OCI-LY3 (cell line): ENCODE measurements around the gene PDE5A.

Source experiments
- H2AFZ ChIP-seq: fragments of 200-600, 300-600 bp; shearing (Covaris generic); 2 replicates; pipeline ENCODE4 v1.6.0; 2014; ENCODE audit warnings: antibody characterized with exemption, low read depth, low read length
- H3K27ac ChIP-seq: fragments of 200-600, 300-600 bp; sonication (generic); 2 replicates; pipeline ENCODE4 v1.5.1; 2014; ENCODE audit warnings: mild to moderate bottlenecking, low read length, moderate library complexity, mixed read lengths
- H3K27me3 ChIP-seq: fragments of 200-600, 300-600 bp; sonication (generic); 2 replicates; pipeline ENCODE4 v1.6.1; 2014; ENCODE audit warnings: low read depth, low read length, mixed read lengths
- H3K36me3 ChIP-seq: fragments of 200-600, 300-600 bp; sonication (generic); replicated peaks from 2 replicates; pipeline ENCODE3; 2014; ENCODE audit warnings: low read depth, low read length, mixed read lengths
- H3K4me1 ChIP-seq: fragments of 300-600, 200-600 bp; sonication (generic); 2 replicates; pipeline ENCODE4 v1.6.1; 2014; ENCODE audit warnings: low read length, mixed read lengths
- H3K4me2 ChIP-seq: fragments of 200-600, 300-600 bp; sonication (generic); 2 replicates; pipeline ENCODE4 v1.6.1; 2014; ENCODE audit warnings: low read length, mixed read lengths
- H3K4me3 ChIP-seq: fragments of 300-600, 200-600 bp; sonication (generic); 2 replicates; pipeline ENCODE4 v1.5.1; 2014; ENCODE audit warnings: antibody characterized with exemption, mild to moderate bottlenecking, low read length, moderate library complexity
- H3K79me2 ChIP-seq: fragments of 300-600, 200-600 bp; shearing (Covaris generic); 2 replicates; pipeline ENCODE4 v1.6.1; 2014; ENCODE audit warnings: mild to moderate bottlenecking, low read length, mixed read lengths
- H3K9ac ChIP-seq: fragments of 300-600, 200-600 bp; shearing (Covaris generic); 2 replicates; pipeline ENCODE4 v1.6.0; 2014; ENCODE audit warnings: mild to moderate bottlenecking, low read length, moderate library complexity
- H3K9me3 ChIP-seq: fragments of 200-600, 300-600 bp; shearing (Covaris generic); 2 replicates; pipeline ENCODE4 v1.6.1; 2014; ENCODE audit warnings: low read length, mixed read lengths; ENCODE audit not compliant: insufficient read depth
- H4K20me1 ChIP-seq: fragments of 200-600, 300-600 bp; sonication (generic); 2 replicates; pipeline ENCODE4 v1.6.1; 2016; ENCODE audit warnings: low read length, mixed read lengths; ENCODE audit not compliant: insufficient read depth
- EZH2phosphoT487 ChIP-seq: fragments of 200-600 bp; shearing (Covaris generic); IDR thresholded peaks from 2 replicates; pipeline ENCODE4 v1.6.1; 2018; ENCODE audit warnings: antibody characterized with exemption, mixed run types, low read depth
- TF ChIP-seq, protein P1 (sequence below): fragments of 200-600, 300-600 bp; sonication (generic); IDR thresholded peaks from 2 replicates; pipeline ENCODE4 v1.5.1; 2014; ENCODE audit warnings: antibody characterized with exemption, low read length, low read depth

Gene PDE5A

DNA sequence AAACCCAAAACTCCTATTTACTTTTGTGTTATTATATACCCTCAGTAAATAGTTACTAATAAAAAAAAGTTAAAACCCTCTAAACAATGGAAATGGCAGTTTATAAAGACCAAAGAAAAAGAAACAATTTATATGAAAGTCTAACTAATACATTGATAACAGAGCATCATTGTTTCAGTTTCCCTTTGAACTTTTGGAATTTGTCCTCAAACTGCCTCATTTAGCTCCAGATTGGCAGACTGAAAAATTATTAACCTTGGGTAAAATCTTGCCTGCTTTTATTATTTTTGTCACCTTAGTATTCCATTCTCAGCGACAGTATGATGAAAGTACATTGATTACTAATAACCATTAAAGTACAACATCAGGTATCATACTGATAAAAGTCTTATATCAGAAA is 124.0 kb downstream of the PDE5A start:
- Histone ChIP-seq H4K20me1 (no peaks in the 10 kb centered on the region), H3K9me3 (no peaks in the 10 kb centered on the region), H2AFZ (no peak overlapping the region), H3K4me1 (no peaks in the 10 kb centered on the region), H3K9ac (no peak overlapping the region), H3K79me2 (no peaks in the 10 kb centered on the region), H3K4me2 (no peak overlapping the region), H3K4me3 (no peak overlapping the region), H3K27me3 (no peaks in the 10 kb centered on the region), H3K27ac (no peak overlapping the region), H3K36me3 (no peaks in the 10 kb centered on the region)
- TF ChIP-seq, protein P1, sequence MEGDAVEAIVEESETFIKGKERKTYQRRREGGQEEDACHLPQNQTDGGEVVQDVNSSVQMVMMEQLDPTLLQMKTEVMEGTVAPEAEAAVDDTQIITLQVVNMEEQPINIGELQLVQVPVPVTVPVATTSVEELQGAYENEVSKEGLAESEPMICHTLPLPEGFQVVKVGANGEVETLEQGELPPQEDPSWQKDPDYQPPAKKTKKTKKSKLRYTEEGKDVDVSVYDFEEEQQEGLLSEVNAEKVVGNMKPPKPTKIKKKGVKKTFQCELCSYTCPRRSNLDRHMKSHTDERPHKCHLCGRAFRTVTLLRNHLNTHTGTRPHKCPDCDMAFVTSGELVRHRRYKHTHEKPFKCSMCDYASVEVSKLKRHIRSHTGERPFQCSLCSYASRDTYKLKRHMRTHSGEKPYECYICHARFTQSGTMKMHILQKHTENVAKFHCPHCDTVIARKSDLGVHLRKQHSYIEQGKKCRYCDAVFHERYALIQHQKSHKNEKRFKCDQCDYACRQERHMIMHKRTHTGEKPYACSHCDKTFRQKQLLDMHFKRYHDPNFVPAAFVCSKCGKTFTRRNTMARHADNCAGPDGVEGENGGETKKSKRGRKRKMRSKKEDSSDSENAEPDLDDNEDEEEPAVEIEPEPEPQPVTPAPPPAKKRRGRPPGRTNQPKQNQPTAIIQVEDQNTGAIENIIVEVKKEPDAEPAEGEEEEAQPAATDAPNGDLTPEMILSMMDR, result no peak

DNA sequence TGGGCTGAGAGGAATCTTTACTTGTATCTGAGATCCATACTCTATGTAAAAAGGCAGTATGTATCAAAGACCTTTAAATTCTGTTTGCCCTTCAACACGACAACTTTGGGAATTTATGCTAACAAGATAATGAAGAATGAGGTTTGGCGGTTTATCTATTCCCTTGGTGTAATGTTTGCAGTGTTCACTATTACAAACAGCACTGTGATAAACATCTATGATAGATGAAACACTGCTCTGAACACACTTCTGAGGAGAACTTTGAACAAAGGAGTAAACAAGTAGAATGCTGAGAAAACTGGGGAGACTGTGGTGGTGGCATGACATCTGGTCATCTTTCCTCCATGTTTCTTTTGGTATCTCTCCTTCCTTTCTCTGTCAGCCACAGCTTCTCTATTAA is 126.9 kb downstream of the PDE5A start:
- Histone ChIP-seq H3K27ac (no peak overlapping the region), H2AFZ (no peak overlapping the region), H4K20me1 (no peaks in the 10 kb centered on the region), H3K4me3 (no peak overlapping the region), H3K9ac (no peak overlapping the region), H3K4me2 (no peak overlapping the region), H3K4me1 (no peaks in the 10 kb centered on the region), H3K79me2 (no peaks in the 10 kb centered on the region), H3K9me3 (no peaks in the 10 kb centered on the region), H3K27me3 (no peaks in the 10 kb centered on the region), H3K36me3 (peaks cover 12% of the 10 kb centered on the region)
- no peak for TF ChIP-seq EZH2phosphoT487
- TF ChIP-seq, protein P1, result no peak

DNA sequence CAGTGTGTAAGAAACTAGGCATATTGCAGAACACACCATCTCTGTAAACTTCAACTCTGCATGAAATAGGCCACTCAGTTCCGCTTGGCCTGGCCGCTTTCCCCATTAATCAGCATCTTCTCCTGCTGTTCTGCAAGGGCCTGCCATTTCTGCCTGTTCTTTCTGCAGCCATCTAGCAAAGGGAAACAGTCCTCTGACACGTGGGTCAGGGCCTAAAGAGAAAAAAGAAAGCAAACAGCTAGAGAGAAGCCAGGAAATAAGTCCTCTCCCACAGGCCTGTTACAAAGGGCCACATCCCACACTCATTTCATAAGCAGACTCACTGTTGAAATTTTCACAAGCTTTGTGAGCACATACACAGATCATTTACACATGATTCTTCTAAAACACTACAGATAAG is 130.1 kb downstream of the PDE5A start:
- no peaks in the 10 kb centered on the region for H3K9me3 ChIP-seq
- no peaks in the 10 kb centered on the region for H4K20me1 ChIP-seq
- no peak overlapping the region for H2AFZ ChIP-seq
- H3K36me3 ChIP-seq, result peaks cover 28% of the 10 kb centered on the region
- no peaks in the 10 kb centered on the region for H3K4me1 ChIP-seq
- no peak for TF ChIP-seq EZH2phosphoT487
- TF ChIP-seq, protein P1, result no peak
- no peaks in the 10 kb centered on the region for H3K27me3 ChIP-seq
- no peak overlapping the region for H3K27ac ChIP-seq
- H3K4me2 ChIP-seq, result no peak overlapping the region
- no peak overlapping the region for H3K4me3 ChIP-seq
- H3K79me2 ChIP-seq, result no peaks in the 10 kb centered on the region
- H3K9ac ChIP-seq, result no peak overlapping the region

DNA sequence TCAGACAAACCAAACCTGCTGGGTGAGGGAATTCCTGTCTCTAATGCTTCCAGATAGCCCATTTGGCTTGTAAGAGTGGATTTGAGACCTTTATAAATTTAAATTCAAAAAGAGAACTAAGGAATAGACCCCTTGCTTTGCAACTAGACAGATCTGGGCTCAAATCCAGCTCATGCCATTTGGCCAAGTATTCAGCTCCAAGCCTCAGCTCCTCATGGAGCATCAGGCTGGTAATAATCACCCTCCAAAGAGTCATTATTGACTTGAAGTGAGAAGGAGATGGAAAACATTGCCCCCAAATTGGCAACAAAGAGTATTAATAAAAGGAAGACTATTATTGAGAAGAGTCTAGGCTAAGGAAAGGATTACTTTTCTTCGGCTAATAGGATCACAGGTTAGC is 134.7 kb downstream of the PDE5A start:
- H3K79me2 ChIP-seq, result no peaks in the 10 kb centered on the region
- H3K27ac ChIP-seq, result no peak overlapping the region

More for the DNA sequence above, 134.7 kb downstream of the PDE5A start:
- Histone ChIP-seq H4K20me1 (no peaks in the 10 kb centered on the region), H3K4me2 (no peak overlapping the region), H3K36me3 (peaks cover 26% of the 10 kb centered on the region), H3K9me3 (no peaks in the 10 kb centered on the region), H3K4me3 (no peak overlapping the region), H3K9ac (no peak overlapping the region), H3K27me3 (no peaks in the 10 kb centered on the region), H2AFZ (no peak overlapping the region), H3K4me1 (no peaks in the 10 kb centered on the region)
- TF ChIP-seq, protein P1, result no peak
- no peak for TF ChIP-seq EZH2phosphoT487
